Activated CD4-positive, alpha-beta T cell treated with anti-CD3 and anti-CD28 coated beads, Interleukin-2, amount 50 U/mL, for 1 hour (primary cell): ENCODE data around the gene DHRS11.

Experiments used
- DNase-seq: peaks from one replicate; pipeline ENCODE4 v3.0.0-alpha.2; 2020

Gene DHRS11, protein sequence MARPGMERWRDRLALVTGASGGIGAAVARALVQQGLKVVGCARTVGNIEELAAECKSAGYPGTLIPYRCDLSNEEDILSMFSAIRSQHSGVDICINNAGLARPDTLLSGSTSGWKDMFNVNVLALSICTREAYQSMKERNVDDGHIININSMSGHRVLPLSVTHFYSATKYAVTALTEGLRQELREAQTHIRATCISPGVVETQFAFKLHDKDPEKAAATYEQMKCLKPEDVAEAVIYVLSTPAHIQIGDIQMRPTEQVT

DNA sequence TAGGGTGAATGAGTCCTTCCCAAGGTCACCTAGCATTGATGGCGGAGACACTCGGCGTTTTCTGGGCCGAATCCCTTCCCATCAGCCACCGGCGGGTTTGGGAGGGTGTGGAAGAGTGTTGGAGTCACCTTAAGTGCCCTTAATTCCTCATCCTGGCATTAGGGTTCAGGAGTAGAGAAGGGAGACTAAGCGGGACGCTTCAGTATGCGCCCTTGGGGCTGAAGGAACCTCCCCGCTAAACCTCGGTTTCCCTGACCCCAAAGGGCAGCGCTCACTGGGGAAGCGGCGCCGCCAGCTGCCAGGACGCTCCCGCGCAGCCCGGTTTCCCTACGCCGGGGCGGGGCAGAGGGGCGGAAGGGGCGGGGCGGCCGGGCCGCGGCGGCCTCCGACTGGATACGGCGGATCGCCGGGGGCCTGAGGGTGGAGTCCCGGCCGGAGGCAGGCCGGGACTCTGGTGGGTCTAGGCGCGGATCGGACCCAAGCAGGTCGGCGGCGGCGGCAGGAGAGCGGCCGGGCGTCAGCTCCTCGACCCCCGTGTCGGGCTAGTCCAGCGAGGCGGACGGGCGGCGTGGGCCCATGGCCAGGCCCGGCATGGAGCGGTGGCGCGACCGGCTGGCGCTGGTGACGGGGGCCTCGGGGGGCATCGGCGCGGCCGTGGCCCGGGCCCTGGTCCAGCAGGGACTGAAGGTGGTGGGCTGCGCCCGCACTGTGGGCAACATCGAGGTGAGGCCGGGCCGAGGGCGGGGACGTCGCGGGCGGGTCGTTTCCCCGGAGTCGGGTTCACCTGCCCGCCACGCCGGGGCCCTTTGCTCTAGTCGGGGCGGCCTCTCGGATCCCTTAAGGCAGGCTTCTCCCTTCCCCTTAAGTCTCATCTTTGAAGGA, at the start of gene DHRS11:
Gene DHRS11, plus strand, starts transcription at position 446 of the 882 bp plus-strand sequence. Its CDS starts 131 bp downstream, at position 577.
- DNase-seq = peak; percentile 67

DNA sequence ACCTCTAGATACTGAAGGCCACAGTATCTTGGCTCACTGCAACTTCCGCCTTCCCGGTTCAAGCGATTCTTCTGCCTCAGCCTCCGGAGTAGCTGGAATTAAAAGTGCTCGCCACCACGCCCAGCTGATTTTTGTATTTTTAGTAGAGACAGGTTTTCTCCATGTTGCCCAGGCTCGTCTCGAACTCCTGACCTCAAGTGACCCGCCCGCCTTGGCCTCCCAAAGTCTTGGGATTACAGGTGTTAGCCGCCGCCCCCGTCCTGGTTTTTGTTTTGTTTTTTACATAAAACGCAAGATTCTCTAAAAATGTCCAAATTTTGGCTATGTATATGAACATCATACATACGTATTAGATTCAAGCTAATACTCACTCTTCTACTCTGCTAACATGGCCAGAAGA, 48.9 kb upstream of the DHRS11 start:
- DNase-seq = no peak

DNA sequence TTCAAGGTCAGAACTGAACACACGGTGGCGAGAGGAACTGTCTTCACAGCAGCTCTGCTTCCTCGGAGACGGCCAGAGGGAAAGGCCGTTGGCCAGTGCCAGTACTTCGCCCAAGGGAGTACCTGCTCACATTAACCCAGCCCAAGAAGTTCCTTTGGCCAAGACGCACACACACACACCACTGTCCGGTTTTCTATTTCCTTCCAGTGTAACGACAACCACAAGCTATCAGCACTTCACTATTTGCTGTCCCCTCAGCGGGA, 47.7 kb upstream of the DHRS11 start:
- DNase-seq = no peak

DNA sequence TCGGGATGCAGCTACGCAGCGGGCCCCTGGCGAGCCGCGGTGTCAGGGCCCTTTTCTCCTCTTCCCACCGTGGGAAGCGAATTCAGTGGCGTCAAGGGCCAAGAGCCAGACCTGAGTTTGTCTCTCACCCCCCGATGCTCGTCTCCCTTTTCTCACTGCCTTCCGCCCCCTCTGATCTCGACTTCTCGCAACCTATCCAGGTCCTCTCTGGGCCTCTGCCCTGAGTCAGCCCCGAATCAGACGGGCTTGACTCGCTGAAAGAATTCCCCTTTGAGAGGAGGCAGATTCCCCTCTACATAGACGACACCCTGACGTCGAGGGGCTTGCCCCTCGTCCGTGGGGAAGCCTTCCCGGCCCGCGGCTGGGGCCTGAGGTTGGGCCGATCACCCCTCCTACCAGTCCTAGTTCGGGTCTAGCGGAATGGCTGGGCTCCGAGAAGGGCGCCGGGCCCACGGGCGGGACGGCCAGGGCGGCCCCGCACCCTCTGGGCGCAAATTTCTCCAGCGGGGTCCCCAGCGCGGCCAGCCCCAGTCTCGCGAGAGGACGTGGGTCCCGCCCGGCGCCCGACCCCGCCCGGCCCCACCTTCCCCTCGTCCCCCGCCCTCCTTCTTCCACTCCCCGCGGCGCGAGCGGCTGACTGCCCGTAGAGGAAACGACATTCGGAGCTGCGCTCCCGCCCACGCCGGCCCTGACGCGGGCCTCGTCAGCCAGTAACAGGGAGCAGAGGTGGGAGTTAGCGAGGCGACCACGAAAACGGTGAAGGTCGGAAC, 47.2 kb upstream of the DHRS11 start, which contains the start of gene GGNBP2:
Gene GGNBP2, plus strand, starts transcription at position 613 of the 770 bp plus-strand sequence. CDS start 806 bp downstream, outside the sequence.
- peak; percentile 91 for DNase-seq

DNA sequence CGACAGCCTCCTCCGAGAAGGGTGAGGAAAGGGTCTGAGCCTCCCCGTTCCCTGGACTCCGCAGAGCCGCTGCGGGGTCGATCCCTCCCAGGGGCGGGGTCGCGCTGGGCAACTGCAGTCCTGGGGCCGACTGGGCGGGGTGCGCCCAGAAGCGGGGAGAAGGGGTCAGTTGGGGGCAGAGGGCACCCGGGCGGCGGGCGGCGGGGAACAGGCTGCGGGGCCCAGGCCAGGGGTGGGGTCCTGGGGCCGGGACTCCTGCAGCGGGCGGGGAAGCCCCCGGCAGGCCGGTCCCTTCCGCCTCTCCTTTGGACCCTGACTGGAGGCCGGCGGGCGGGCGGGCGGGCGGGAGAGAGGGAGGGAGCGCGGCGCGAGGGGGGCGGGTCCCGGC, 46.6 kb upstream of the DHRS11 start:
- no peak for DNase-seq

DNA sequence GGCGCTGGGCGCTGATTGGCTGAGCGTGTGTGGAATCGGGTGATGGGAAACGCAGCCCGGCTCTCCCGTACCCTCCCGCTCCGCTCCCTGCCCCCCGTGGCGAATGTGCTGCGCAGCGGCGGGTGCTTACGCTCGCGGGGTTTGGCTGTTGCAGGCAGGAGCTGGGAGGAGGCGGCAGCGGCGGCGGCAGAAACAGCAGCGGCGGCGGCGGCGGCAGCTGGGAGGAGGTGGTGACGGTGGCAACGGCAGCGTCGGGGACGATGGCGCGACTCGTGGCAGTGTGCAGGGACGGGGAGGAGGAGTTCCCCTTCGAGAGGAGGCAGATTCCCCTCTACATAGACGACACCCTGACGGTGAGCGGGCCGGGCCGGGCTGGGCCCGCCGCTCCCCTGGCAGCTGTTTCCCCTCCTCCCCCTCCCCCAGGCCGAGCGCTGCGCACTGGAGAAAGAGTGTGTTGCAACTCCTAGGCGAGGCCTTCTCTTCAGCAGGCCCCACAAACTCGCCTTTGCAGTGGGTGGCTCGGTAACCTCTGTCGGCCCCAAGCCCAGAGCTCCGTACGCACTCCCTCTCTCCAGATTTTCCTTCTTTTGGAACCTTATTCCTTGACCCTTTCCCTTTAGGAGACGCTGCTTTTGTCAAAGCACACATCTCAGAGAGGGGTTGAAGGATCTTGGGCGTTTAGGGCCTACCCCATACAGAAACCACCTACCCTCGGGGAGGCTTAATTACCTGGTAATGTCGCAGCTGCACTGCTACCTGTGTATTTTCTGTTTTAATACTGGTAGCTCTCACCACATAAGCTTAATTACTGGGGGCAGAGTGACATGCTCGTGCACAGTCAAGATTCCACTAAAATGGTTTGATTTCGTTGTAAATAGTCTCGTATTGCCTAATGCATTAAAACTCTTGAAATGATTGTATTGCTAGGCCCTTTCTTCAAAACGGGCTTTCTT, 45.9 kb upstream of the DHRS11 start:
- DNase-seq = peak; percentile 97

DNA sequence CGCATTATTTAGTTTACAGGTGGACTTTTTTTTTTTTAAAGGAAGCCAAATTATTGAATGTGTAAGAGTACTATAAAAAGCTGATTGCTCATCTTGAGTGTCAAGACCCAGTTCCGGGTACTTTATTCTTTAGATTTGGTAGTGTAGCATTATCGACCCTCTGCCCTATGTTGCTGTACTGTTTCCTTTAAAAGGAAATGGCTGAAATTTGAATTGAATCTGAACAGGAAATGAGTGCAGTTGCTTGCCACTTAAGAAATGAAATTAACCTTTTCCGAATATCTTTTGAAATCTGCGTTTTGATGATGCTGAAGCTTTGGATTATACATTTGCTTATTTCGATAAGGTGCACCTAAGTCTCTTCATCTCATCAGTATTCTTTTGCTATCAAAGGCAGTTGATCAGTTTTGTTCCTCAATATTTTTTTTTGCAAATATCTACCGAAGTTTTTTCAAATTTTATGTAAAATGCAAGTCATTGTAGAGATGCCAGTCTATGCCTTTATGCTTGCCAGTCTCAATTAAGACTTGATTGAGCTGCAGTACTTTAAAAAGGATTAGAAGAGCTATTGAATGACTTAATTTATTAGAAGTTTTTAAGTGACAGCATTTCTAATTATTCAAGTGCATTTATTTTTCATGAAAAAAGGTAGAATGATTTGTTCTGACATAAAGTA, 45.1 kb upstream of the DHRS11 start:
- no peak for DNase-seq

DNA sequence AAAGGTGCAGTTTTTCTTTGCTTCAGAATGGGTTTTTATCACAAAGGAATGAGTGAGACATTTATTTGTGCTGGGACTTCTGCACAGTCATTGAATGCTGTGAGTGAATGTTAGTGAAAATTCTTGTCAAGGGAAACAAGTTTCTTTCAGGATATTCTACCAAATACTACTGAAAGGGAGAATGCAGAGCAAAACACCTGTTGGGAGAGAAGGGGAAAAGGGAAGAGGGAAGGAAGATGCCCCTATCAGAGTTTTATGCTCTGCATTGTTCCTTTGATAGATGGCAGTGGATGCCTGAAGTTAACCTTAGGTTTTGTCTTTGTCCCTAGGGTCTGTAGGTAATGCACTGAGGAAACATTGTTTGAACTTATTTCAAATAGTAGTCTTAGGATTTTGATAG, 43.9 kb upstream of the DHRS11 start:
- DNase-seq = no peak

DNA sequence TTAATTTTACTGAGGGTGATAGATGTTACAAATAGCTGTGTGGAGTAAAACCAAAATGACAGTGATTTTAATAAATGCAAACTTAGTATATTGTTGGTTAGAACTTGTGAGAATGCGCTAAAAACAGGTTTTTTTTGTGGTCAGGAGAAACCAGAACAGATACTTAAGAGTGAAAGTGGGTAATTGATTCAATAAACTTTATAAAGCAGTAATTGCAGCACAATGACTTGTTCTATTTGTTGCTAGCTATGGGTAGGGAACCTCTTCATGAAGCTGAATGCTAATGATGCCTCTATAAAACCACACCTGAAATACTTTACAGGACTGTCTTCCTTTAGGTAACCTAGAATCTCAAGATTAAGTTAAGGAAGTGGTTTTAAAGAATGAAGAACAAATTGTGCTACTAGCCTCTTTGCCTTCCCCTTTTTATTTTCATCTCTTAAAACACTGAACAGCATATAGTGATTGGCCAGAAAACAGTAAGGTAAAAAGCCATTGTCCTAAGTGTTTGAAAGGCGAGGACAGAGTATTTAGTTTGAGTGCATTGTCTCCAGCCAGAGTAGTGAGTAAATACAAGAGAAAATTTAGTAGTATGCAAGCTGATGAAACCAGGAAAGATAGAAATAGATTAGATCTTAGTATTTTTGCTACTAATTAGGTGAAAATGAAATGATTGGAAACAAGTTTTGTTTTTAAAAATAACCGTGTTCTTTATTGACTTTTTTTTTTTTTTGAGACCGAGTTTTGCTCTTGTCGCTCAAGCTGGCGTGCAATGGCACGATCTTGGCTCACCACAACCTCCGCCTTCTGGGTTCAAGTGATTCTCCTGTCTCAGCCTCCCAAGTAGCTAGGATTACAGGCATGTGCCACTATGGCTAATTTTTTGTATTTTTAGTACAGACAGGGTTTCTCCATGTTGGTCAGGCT, 40.9 kb upstream of the DHRS11 start:
- no peak for DNase-seq

DNA sequence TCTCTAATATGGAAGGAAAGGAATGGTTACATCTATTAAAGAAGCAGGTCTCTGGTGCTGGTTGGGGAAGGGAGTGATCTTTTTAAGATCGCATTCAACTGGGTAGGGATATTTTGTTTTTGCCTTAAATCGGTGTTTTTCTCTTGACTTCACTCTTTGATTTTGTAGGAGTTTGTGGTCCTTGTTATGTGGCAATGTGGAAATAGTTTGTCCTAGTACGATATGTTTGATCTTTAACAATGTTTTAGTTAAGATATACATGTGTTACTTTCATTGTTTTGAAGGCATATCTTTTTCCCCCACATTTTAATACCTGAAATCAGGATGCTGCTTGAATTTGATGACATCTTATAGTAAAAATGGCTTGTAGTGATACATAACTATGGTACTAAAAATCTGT, 38.2 kb upstream of the DHRS11 start:
- DNase-seq = no peak

DNA sequence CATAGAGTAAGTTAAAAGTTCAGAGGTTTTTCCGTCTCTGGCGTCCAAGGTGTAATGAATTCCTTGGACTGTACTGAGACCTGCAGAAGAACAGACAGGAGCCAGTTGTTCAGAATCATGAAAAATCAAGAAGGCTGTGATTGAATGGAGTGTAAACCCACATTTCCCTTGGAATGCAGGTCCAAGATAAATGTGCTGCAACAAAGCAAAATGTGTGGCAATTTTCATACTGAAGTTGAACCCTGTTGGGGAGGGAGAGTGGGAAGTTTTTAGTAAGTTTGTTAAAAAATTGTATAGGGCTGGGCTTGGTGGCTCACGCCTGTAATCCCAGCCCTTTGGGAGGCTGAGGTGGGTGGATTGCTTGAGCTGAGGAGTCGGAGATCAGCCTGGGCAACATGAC, 25.6 kb upstream of the DHRS11 start:
- no peak for DNase-seq

DNA sequence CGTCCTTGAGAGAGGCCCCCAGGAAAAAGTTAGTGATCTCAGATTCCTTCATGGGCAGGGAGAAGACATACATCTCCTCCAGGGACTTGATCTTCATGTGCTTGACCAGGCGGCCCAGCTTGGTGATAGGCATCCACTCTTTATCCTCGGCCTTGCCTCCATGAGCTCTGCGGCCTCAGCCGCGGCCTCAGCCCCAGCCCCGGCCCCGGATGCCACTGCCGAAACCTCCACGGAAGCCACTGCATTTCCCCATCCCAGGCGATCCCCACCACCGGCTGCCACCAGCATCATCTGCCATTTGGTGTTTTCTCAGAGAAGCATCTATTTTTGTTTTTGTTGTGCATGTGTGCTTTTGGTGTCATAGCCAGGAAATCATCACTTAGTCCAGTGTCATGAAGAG, 16.7 kb upstream of the DHRS11 start:
- DNase-seq = no peak

DNA sequence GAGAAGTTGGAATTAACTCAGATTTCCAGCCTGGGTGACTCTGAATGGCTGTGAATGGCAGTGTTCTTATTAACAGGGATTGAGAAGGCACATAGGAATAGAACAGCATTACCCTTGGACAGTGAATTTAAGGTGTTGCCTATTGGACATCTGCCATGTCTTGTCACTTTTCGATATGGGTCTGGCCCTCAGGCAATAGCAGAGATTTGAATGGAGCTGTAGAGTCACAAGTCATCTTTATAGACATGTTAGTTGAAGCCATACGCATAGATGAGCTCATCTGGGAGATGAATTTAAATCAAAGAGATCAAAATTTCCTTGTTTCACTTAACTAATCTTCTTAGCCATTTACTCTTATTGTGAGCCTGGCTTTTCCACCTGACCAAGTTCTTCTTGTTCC, 14.9 kb upstream of the DHRS11 start:
- DNase-seq = no peak

DNA sequence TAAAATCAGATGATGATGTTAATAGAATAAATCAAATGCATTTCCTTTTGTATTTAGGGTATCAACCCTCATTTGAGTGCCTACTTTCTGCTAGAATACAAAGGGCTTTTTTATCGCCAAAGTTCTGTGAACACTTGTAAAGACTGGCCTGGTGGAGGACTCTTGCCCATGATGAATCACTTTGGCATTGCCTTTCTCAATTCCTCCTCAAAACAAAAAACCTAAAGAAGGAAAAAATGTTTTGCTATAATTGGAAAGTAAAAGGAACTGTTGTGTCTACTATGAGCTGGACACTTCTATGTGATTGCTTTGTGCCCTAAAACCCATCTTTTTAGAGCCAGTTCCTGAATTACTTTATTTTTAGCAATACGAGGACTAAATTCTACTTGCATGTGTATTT, 13.0 kb upstream of the DHRS11 start:
- no peak for DNase-seq

DNA sequence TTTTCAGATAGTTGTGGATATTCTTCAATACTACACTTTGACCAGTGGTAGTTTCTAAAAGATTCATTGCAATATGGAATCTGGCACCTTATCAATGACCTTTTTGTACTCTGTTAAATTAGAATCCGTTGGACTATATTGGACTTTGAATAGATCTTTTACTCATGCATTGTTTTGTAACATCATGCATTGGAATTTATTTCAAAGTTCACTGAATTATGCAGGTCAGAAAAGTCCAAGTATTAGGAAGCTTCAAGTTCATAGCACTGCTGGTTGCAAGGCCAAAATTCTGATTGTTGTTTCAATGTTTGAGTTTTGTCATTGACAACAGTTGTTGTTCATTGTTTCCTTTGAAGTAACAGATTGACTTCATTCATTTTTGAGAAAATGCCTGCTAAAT, 7.9 kb upstream of the DHRS11 start:
- DNase-seq = no peak

DNA sequence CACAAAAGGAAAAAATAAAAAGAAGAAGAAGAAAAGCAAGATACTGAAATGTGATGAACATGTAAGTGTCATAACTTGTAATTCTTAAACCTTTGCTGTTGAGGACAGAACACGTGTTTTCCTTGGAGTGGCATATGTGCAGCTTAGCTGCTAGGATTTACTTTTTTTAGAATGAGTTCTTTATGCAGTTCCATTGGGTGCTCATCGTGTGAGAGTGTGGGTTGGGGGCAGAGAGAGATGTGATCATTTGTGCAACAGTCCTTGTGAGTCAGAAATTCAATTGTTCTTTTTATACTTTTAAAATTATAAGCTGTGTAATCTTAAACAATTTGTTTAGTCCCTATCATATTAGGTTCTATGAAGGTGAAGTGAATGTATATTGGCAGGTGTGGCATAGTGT, 5.5 kb upstream of the DHRS11 start:
- no peak for DNase-seq

DNA sequence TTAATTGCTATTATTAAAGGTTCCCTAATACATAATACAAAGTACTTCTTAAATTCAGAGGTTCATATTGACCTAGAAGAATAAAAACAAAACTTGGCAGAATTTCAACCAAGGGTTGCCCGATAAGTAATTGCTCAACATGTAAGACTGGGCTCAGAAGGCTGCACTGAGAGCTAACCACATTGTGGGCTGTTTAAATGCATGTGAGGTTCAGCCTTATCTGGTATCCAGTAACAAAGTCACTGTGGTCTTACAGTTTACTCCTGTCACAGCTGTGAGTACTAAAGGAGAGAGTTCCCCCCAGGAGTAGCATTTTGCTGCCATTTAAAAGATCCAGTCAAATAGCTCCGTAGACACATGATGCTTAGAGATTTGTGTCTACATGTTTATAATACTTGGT, 1.6 kb upstream of the DHRS11 start:
- DNase-seq = no peak

DNA sequence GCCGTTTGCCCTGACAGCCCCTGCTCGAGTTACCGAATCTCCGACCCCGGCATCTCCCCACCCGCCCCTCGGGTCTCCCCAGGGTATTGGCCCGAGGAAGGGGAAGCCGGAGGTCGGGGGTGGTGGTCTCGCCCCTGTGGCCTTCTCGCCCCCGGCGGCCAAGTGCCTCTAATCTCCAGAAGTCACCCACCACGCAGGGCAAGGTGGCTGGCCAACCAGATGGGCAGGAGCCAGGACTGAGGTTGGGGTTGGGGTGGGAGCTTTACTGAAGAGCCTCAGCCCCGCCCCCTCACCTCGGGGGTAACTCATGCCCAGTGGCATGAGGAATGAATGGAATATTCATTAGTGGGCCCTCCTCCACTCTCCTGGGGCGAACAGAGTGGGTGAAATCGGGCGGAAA, 637 bp downstream of the DHRS11 start:
- DNase-seq = no peak

DNA sequence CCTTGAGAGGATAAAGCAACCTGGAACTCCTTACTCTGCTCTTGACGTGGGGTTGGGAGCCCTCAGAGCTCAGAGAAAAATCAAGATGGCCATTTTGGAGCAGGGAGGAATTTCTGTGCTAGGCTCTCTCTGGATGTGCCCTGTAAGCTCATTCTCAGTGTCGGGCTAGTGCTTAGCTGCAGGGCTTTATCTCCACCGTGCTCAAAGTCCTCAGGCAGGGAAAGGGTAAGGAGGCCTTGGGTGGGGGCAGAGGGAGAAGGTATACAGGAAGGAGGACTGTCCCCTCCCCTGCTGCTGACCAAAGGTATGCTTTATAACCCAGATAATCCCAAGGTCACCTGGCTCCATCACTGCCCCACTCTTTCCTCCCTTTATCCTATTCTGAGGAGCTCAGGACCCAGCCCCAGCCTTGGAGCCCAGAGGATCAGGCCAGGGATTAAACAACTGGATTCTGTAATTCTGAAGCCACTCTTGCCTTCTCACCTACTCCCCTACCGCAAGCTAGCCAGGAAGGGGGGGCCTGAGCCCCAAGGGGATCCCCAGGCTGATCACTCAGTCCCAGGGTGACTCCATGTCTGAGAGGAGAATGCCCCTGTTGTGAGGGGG, 1.1 kb downstream of the DHRS11 start:
- no peak for DNase-seq

DNA sequence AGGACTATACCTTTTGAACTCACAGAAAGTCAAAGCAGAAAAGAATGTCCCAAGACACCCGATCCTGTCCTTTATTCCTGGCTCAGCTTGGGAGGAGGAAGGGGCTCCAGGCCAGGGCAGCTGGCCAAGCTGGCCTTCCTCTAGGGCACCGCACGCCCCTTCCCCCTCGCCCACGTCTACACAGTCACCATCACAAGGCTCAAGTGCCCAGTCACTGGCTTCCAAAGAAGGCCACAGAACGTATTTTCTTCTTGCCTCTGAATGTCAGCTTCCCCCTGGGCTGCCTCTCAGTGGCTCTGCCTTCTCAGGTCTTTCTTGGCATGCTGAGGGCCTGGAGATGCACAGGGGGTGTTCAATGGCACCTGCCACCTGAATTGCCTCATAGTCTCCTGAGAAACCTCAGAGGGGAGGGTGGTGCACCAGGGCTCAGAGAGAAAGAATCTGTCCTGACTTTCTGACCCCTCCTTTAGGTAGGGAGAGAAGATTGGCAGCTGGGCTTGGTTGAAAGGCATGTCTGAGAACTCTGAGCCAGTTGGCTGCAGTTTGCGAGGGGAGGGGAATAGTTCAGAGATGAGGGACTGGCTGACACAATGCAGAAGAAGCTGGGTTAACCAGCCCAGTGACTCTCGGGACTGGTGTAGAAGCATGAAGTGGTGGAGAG, 2.1 kb downstream of the DHRS11 start:
- no peak for DNase-seq
